ENCODE results near the gene TMEM234. TPM values are rescaled to one million over a fixed set of nuclear protein-coding genes. Genes with fewer than 3 reads are reported as not detected.
A peak's percentile ranks its signal among the peaks of the same experiment; 100 is the strongest.

The TMEM234 gene
- total and polyA plus RNA-seq, 2 of the 8 experiments (the other 6 are each of a cell fraction or from before 2014, with no cell fraction given): 8.7 to 8.9 TPM

GRCh38 chr1:32240140-32240951 lies 18.2 kb upstream of the TMEM234 start (continued):
- TF ChIP-seq CHD7 (IDR thresholded peaks at IDR 0.05; ENCODE audit: insufficient replicate concordance, low read length) (no peak), SIN3A (conservative IDR thresholded peaks at IDR 0.05 in 1 of 2, IDR thresholded peaks at IDR 0.05 in 1 of 2; ENCODE audit: low read depth in 1 of 2, low read length in 2 of 2) (peak in 1 of 2 experiments; percentile 61; a peak in 1 of 4 replicates), TEAD4 (IDR thresholded peaks at IDR 0.05; ENCODE audit: low read depth, low read length) (peak; percentile 17; the same call in 1 of the 2 replicates), KDM5A (IDR thresholded peaks at IDR 0.05; ENCODE audit: low read length) (no peak)

Data from H1 (cell line).